Activated CD4-positive, alpha-beta T cell treated with anti-CD3 and anti-CD28 coated beads, Interleukin-2, amount 50 U/mL, for 1 hour (primary cell): ENCODE results near the gene BAIAP2L1.
A peak's percentile ranks its signal among the peaks of the same experiment; 100 is the strongest.

ENCODE experiments used
- DNase-seq: peaks from one replicate; pipeline ENCODE4 v3.0.0-alpha.2; 2020

The BAIAP2L1 gene

GRCh38 chr7:98257701-98258100, 143.2 kb downstream of the BAIAP2L1 start:
- no peak for DNase-seq

- no peak for DNase-seq
These were observed 144.5 kb downstream of the BAIAP2L1 start for GRCh38 chr7:98256431-98256830.

- no peak for DNase-seq
These were observed 145.8 kb downstream of the BAIAP2L1 start for GRCh38 chr7:98254951-98255610.

GRCh38 chr7:98254516-98254915, 146.4 kb downstream of the BAIAP2L1 start:
- no peak for DNase-seq

- DNase-seq, result no peak
These were observed 148.3 kb downstream of the BAIAP2L1 start for GRCh38 chr7:98252425-98253054.

- DNase-seq, result peak; percentile 78
These were observed 149.1 kb downstream of the BAIAP2L1 start, which contains the start of gene TECPR1 for GRCh38 chr7:98251601-98252424. TSS of gene TECPR1 (minus strand) at chr7:98252232. CDS start at chr7:98246146, 6,086 bp downstream.

- peak; percentile 40 for DNase-seq
These were observed 149.7 kb downstream of the BAIAP2L1 start for GRCh38 chr7:98251231-98251600.

- peak; percentile 29 for DNase-seq
These were observed 150.1 kb downstream of the BAIAP2L1 start for GRCh38 chr7:98250789-98251188.

GRCh38 chr7:98249106-98249505, 151.8 kb downstream of the BAIAP2L1 start:
- DNase-seq, result no peak

GRCh38 chr7:98248156-98248555, 152.7 kb downstream of the BAIAP2L1 start:
- no peak for DNase-seq

GRCh38 chr7:98244871-98245270, 156.0 kb downstream of the BAIAP2L1 start:
- no peak for DNase-seq

GRCh38 chr7:98242934-98243333, 158.0 kb downstream of the BAIAP2L1 start:
- no peak for DNase-seq

- DNase-seq, result no peak
These were observed 158.5 kb downstream of the BAIAP2L1 start for GRCh38 chr7:98242342-98242741.

- no peak for DNase-seq
These were observed 159.1 kb downstream of the BAIAP2L1 start for GRCh38 chr7:98241674-98242241.
